Epithelial cell of proximal tubule (primary cell): ENCODE data around the gene MLPH. TPM values are rescaled to one million over a fixed set of nuclear protein-coding genes. Genes with fewer than 3 reads are reported as not detected.

Experiments used
- DNase-seq: peaks from one replicate; pipeline ENCODE4 v3.0.0-alpha.2; 2011; ENCODE audit warnings: low read depth
- H3K4me3 ChIP-seq: 2 replicates; pipeline ENCODE4 v1.5.1; 2011; ENCODE audit warnings: low read depth, mild to moderate bottlenecking, low read length
- total RNA-seq: library from RNA; depleted of rRNA; stranded (reverse); fragments of >200 nt; gene quantifications from 2 replicates; pipeline ENCODE4 v1.2.3, GENCODE V29; 2015
- TF ChIP-seq, protein P1 (sequence below): conservative IDR thresholded peaks from 2 replicates; pipeline ENCODE4 v1.5.1; 2012; ENCODE audit warnings: low read depth, mild to moderate bottlenecking, low read length

Gene MLPH
- total RNA-seq, 1 donor from 2014 or later = 36.0 TPM

DNA sequence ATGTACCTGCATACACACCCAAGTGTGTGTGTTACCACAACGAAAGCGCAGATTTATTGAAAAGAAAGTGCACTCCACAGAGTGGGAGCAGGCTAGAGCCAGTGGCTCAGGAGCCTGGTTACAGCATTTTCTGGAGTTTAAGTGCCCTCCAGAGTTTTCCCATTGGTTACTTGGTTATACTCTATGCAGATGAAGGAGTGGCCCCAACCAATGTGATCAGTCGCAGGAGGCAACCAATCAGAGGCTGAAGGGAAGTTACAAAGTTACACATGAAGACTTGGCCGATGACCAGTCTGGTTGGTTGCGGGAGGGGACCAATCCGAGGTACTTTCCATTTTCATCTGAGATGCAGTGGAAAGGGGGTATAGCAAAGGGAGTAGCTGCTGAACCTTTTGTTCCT, 65.9 kb downstream of the MLPH start:
- H3K4me3 ChIP-seq = no peak overlapping the region
- DNase-seq = no peak
- TF ChIP-seq, protein P1, sequence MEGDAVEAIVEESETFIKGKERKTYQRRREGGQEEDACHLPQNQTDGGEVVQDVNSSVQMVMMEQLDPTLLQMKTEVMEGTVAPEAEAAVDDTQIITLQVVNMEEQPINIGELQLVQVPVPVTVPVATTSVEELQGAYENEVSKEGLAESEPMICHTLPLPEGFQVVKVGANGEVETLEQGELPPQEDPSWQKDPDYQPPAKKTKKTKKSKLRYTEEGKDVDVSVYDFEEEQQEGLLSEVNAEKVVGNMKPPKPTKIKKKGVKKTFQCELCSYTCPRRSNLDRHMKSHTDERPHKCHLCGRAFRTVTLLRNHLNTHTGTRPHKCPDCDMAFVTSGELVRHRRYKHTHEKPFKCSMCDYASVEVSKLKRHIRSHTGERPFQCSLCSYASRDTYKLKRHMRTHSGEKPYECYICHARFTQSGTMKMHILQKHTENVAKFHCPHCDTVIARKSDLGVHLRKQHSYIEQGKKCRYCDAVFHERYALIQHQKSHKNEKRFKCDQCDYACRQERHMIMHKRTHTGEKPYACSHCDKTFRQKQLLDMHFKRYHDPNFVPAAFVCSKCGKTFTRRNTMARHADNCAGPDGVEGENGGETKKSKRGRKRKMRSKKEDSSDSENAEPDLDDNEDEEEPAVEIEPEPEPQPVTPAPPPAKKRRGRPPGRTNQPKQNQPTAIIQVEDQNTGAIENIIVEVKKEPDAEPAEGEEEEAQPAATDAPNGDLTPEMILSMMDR = no peak

DNA sequence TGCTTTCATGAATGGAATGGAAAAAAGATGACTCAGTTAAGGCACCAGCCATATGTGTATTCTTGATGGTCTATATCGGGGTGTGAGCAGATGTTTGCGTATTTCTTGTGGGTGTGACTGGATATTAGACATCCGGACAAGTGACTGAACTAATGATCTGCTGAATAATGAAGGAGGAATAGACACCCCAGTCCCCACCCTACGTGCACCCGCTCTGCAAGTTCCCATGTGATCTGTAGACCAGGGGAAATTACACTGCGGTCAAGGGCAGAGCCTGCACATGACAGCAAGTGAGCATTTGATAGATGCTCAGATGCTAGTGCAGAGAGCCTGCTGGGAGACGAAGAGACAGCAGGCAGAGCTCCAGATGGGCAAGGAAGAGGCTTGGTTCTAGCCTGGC, 66.9 kb downstream of the MLPH start:
- TF ChIP-seq, protein P1 = no peak
- no peak for DNase-seq
- H3K4me3 ChIP-seq = no peak overlapping the region

GRCh38 chr2:237555560-237555959, 68.5 kb downstream of the MLPH start:
- TF ChIP-seq, protein P1 = no peak
- no peak for DNase-seq
- H3K4me3 ChIP-seq = no peak overlapping the region

DNA sequence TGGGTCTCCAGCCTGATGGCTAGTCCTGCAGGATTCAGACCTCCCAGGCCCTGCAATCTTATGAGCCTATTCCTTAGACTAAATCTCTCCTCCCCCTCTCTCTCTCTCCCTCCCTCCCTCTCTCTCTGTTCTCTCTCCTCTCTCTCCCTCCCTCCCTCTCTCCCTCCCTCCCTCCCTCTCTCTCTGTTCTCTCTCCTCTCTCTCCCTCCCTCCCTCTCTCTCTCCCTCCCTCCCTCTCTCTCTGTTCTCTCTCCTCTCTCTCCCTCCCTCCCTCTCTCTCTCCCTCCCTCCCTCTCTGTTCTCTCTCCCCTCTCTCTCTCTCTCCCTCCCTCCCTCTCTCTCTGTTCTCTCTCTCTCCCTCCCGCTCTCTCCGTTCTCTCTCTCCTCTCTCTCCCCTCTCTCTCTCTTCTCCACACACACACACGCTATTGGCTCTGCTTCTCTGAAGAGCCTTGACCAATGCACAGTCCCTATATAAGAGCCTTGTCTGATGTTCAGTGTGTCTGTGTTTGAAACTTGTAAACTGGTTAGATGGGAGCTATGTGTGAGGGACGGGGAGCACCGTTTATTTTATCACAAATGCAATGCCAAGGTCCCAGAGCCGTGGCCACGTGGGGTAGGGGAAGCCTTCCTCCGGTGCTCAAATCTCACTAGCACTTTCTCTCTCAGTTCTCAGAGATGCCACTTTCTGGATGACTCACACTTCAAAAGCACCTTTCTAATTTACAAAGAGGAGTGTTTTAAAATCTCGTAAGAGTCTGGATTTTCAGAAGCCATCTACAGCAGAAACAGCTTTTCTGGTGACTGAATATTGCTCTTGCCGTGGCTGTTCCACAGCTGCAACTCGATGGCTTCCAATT, 70.0 kb downstream of the MLPH start:
- no peak for DNase-seq
- TF ChIP-seq, protein P1 = no peak
- no peak overlapping the region for H3K4me3 ChIP-seq

DNA sequence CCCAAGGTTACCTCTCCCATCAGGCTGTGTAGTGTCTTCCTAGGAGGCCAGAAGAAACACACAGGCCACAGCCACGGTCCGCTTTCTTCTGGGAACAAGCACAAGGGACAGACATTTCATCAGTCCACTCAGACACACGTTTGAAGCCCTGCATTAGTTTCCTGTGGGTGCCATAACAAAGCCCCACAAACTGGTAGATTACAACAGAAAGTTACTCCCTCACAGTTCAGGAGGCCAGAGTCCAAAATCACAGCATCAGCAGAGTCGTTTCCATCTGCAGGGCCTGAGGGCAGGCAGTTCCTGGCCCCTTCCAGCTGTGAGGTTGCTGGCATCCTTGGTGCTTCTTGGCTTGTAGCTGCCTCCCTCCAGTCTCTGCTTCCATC, 70.6 kb downstream of the MLPH start:
- H3K4me3 ChIP-seq = no peak overlapping the region
- TF ChIP-seq, protein P1 = no peak
- DNase-seq = no peak

DNA sequence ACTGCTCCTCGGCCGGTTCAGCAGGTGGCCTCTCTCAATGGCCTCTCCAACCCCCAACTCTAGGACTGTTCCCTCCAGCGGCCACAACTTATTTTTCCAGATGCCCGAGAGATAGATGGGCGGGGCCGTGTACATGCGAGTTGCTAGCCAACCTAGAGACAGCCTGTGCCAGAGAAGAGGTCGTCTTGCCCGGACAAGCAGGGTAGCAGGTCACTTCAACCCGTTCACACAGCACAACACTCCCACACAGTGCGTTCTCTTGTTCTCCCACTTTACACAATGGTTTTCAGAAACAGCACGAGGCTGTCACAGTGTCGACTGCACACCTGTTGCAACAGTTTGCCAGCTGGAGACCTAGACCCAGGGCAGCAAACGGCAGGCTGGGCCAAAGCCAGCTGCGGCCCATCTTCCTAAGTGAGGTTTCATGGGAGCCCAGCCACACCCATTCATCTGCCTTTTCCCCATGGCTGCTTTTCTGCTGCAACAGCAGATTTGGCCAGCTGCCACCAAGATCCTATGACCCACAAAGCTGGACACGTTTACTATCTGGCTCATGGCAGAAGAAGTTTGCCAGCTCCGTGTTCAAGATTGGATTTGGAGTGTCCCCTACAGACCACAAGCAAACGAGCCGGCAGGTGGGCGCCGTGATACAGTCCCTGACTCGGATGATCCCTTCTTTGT, 72.0 kb downstream of the MLPH start:
- peak; percentile 50 for DNase-seq

More for the DNA sequence above, 72.0 kb downstream of the MLPH start:
- no peak overlapping the region for H3K4me3 ChIP-seq
- TF ChIP-seq, protein P1 = no peak
